IMR-90 (cell line): ENCODE results near the gene DYNC2H1. TPM values are rescaled to one million over a fixed set of nuclear protein-coding genes. Genes with fewer than 3 reads are reported as not detected.

Experiments used
- ATAC-seq: fragments of 200-7000 bp; cut with Tn5 transposase; 2 replicates; pipeline ENCODE4 v1.9.1; 2020; ENCODE audit warnings: low read depth, mild to moderate bottlenecking, moderate library complexity
- BruUV-seq: library from RNA; stranded (reverse); fragments of 400-500 nt; replicated peaks from 2 replicates; lab custom pipeline; 2021; lab: Mats Ljungman, UMichigan
- CTCF ChIA-PET: fragments of 300-600 bp; formaldehyde crosslinking; extraction: SDS; loops from one replicate; lab custom pipeline; 2021; ENCODE audit warnings: antibody characterized with exemption; lab: Yijun Ruan, JAX
- POLR2A ChIA-PET: fragments of 300-600 bp; sonication (Branson Sonifier 250); formaldehyde crosslinking; loops from one replicate; lab custom pipeline; 2022; ENCODE audit warnings: antibody characterized with exemption; ENCODE audit not compliant: unreplicated experiment; lab: Charles Lee
- DNase-seq: peaks from one replicate; pipeline ENCODE4 v3.0.0; 2013
- H2AFZ ChIP-seq: replicated peaks from 2 replicates; pipeline ENCODE3; 2013; ENCODE audit warnings: low read length, mild to moderate bottlenecking; ENCODE audit not compliant: poor library complexity
- H2AK5ac ChIP-seq: 2 replicates; pipeline ENCODE4 v1.6.1; 2013; ENCODE audit warnings: low read depth, low read length, inconsistent platforms
- H2AK9ac ChIP-seq: replicated peaks from 2 replicates; pipeline ENCODE3; 2013; ENCODE audit warnings: mild to moderate bottlenecking, low read depth, low read length, moderate library complexity; ENCODE audit not compliant: poor library complexity
- H2BK120ac ChIP-seq: 2 replicates; pipeline ENCODE4 v1.6.1; 2013; ENCODE audit warnings: low read depth, low read length, inconsistent platforms
- H2BK15ac ChIP-seq: 3 replicates; pipeline ENCODE4 v1.6.1; 2013; ENCODE audit warnings: low read depth, low read length, inconsistent platforms
- H2BK20ac ChIP-seq: 2 replicates; pipeline ENCODE4 v1.6.1; 2013; ENCODE audit warnings: low read depth, mild to moderate bottlenecking, inconsistent platforms, low read length, moderate library complexity
- H2BK5ac ChIP-seq: 2 replicates; pipeline ENCODE4 v1.6.1; 2013; ENCODE audit warnings: mild to moderate bottlenecking, low read depth, low read length, inconsistent platforms; ENCODE audit not compliant: poor library complexity, severe bottlenecking
- H3K14ac ChIP-seq: replicated peaks from 2 replicates; pipeline ENCODE4 v1.6.1; 2013; ENCODE audit warnings: low read depth, low read length, inconsistent platforms
- H3K18ac ChIP-seq: 2 replicates; pipeline ENCODE4 v1.6.1; 2013; ENCODE audit warnings: low read depth, low read length, control low read depth
- H3K23ac ChIP-seq: 2 replicates; pipeline ENCODE4 v1.6.1; 2013; ENCODE audit warnings: low read depth, low read length, inconsistent platforms
- H3K27ac ChIP-seq: 2 replicates; pipeline ENCODE4 v1.5.1; 2013; ENCODE audit warnings: mild to moderate bottlenecking, control low read depth, low read length; ENCODE audit not compliant: insufficient read depth
- H3K27me3 ChIP-seq: 2 replicates; pipeline ENCODE4 v1.6.1; 2013; ENCODE audit warnings: low read length; ENCODE audit not compliant: control insufficient read depth, insufficient read depth
- H3K36me3 ChIP-seq: 2 replicates; pipeline ENCODE4 v1.6.1; 2013; ENCODE audit warnings: low read length, mixed read lengths; ENCODE audit not compliant: control insufficient read depth, insufficient read depth
- H3K4ac ChIP-seq: 2 replicates; pipeline ENCODE4 v1.6.1; 2013; ENCODE audit warnings: low read depth, low read length, inconsistent platforms
- H3K4me1 ChIP-seq: 2 replicates; pipeline ENCODE4 v1.6.1; 2013; ENCODE audit warnings: low read length, mixed read lengths; ENCODE audit not compliant: control insufficient read depth, insufficient read depth
- H3K4me2 ChIP-seq: 2 replicates; pipeline ENCODE4 v1.6.1; 2013; ENCODE audit warnings: low read depth, mild to moderate bottlenecking, control low read depth, low read length, moderate library complexity
- H3K4me3 ChIP-seq: 2 replicates; pipeline ENCODE4 v1.5.1; 2013; ENCODE audit warnings: low read depth, mild to moderate bottlenecking, control low read depth, low read length, moderate library complexity; ENCODE audit not compliant: insufficient read depth
- H3K56ac ChIP-seq: 2 replicates; pipeline ENCODE4 v1.6.1; 2013; ENCODE audit warnings: low read length, inconsistent platforms; ENCODE audit not compliant: insufficient read depth; ENCODE audit errors: extremely low read depth
- H3K79me1 ChIP-seq, 2 experiments: 2 replicates each; pipeline ENCODE4 v1.6.1; 2013; ENCODE audit warnings: low read length in 2 of 2, inconsistent platforms in 1 of 2, low read depth in 1 of 2
- H3K9ac ChIP-seq: 2 replicates; pipeline ENCODE4 v1.6.1; 2013; ENCODE audit warnings: low read depth, low read length, control low read depth
- H3K9me1 ChIP-seq: 2 replicates; pipeline ENCODE4 v1.6.1; 2013; ENCODE audit warnings: low read length, inconsistent platforms; ENCODE audit not compliant: insufficient read depth
- H3K9me3 ChIP-seq: 2 replicates; pipeline ENCODE4 v1.6.1; 2013; ENCODE audit warnings: low read length; ENCODE audit not compliant: control insufficient read depth, insufficient read depth
- H4K20me1 ChIP-seq: 2 replicates; pipeline ENCODE4 v1.6.1; 2013; ENCODE audit warnings: low read length, inconsistent platforms; ENCODE audit not compliant: insufficient read depth
- H4K5ac ChIP-seq: 2 replicates; pipeline ENCODE4 v1.6.1; 2013; ENCODE audit warnings: mild to moderate bottlenecking, low read depth, low read length, control low read depth
- H4K8ac ChIP-seq, 2 experiments: 2 replicates each; pipeline ENCODE4 v1.6.1; 2013; ENCODE audit warnings: low read depth in 2 of 2, low read length in 2 of 2, control low read depth in 1 of 2, inconsistent platforms in 1 of 2
- H4K91ac ChIP-seq: 2 replicates; pipeline ENCODE4 v1.6.1; 2013; ENCODE audit warnings: low read depth, low read length, inconsistent platforms; ENCODE audit not compliant: insufficient read depth
- SMC3 ChIP-seq: fragments of 150-350 bp; IDR thresholded peaks from 2 replicates; pipeline ENCODE4 v1.6.1; 2016; ENCODE audit warnings: low read depth, mild to moderate bottlenecking, antibody characterized with exemption, low read length, moderate library complexity
- WGBS, 2 experiments: methylation state at CpG; one replicate each; pipeline versions ENCODE4 v1.1.5 to v1.1.7; 2013; ENCODE audit warnings: missing lambda C conversion rate in 2 of 2; ENCODE audit not compliant: insufficient read length in 1 of 2; ENCODE audit errors: extremely low coverage in 2 of 2; 5-methylcytosine and 5-hydroxymethylcytosine counted together
- dilution Hi-C: fragments of 300-500 bp; cut with HindIII; formaldehyde crosslinking; loops from one replicate; pipeline ENCODE4 v1.14.3; 2018; ENCODE audit warnings: low sequenced_read_pairs; ENCODE audit not compliant: unreplicated experiment
- in situ Hi-C: fragments of 300-500 bp; cut with MboI; formaldehyde crosslinking; loops from 3 replicates; pipeline ENCODE4 v1.14.3; 2019; ENCODE audit warnings: low sequenced_read_pairs, inconsistent platforms, mixed read lengths
- intact Hi-C: fragments of 100-400 bp; cut with micrococcal nuclease; formaldehyde crosslinking; loops from 2 replicates; pipeline ENCODE4 v1.10.0; 2022
- polyA plus RNA-seq, 3 experiments: library from polyadenylated mRNA; depleted of rRNA; stranded (reverse); fragments of >200 nt; gene quantifications; 2 replicates each; pipeline ENCODE4 v1.2.3, GENCODE V29; 2012; ENCODE audit warnings: low replicate concordance in 1 of 3
- total RNA-seq: library from RNA; depleted of rRNA; stranded (reverse); fragments of >200 nt; gene quantifications from 2 replicates; pipeline ENCODE4 v1.2.3, GENCODE V29; 2012

Gene DYNC2H1
- total and polyA plus RNA-seq, 2 of the 4 experiments (the other 2 are of a cell fraction): 5.7 to 21.0 TPM

GRCh38 chr11:103284260-103284659 is 175.0 kb downstream of the DYNC2H1 start:
- Histone ChIP-seq H3K79me1 (no peaks in the 10 kb centered on the region), H3K27ac (no peak overlapping the region), H3K4me3 (no peak overlapping the region), H3K27me3 (no peaks in the 10 kb centered on the region), H2AK5ac (no peak overlapping the region), H3K4ac (no peak overlapping the region), H2BK5ac (no peak overlapping the region), H3K23ac (no peak overlapping the region), H2BK120ac (no peak overlapping the region), H2AK9ac (no peak overlapping the region), H3K4me2 (no peak overlapping the region), H3K9ac (no peak overlapping the region), H3K9me3 (no peaks in the 10 kb centered on the region), H3K14ac (no peak overlapping the region), H2AFZ (no peak overlapping the region), H3K36me3 (peaks cover 4% of the 10 kb centered on the region; the same call in 1 of the 2 replicates), H3K56ac (no peak overlapping the region), H4K20me1 (no peaks in the 10 kb centered on the region), H4K5ac (no peak overlapping the region), H4K91ac (no peak overlapping the region), H4K8ac (no peak overlapping the region), H3K18ac (no peak overlapping the region), H2BK20ac (no peak overlapping the region), H2BK15ac (no peak overlapping the region), H3K9me1 (no peaks in the 10 kb centered on the region), H3K4me1 (no peaks in the 10 kb centered on the region)
- WGBS, 2 experiments: no CpG with 5 or more reads among the region's 1 CpG
- dilution Hi-C loops: no loop called here
- ATAC-seq: no peak
- no TSS peak for BruUV-seq
- no peak for TF ChIP-seq SMC3
- DNase-seq: no peak
- in situ Hi-C loops: no loop called here
- ChIA-PET CTCF (no interaction called here), POLR2A (no interaction called here)
- intact Hi-C loops: no loop called here
